ENCODE data around the gene OTOS. TPM values are rescaled to one million over a fixed set of nuclear protein-coding genes. Genes with fewer than 3 reads are reported as not detected.

Gene OTOS
- total and polyA plus RNA-seq, 2 experiments from 2014 or later = not detected

DNA sequence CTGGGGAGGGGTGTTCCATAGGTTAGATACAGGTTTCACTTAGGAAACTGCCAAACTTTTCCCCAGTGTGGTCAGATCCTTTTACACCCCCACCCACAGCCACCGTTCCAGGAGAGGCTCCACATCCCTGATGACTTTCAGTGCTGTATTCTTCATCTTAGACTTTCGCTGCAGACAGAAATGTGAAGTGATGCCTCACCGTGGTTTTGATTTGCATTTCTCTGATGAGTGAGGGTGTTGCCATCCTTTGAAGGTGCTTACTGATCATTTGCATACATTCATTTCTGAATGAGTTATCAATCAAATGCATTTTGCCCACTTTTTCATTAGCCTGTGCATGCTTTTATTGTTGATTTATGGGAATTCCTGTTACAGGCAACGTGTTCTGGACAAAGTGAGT lies 19.3 kb downstream of the OTOS start:
- Histone ChIP-seq H3K4me2 (ENCODE audit: unreplicated experiment) (no peak overlapping the region), H3K9ac (no peak overlapping the region), H3K4me1 (ENCODE audit: insufficient read depth) (no peaks in the 10 kb centered on the region), H3K9me3 (ENCODE audit: low read depth) (no peaks in the 10 kb centered on the region), H3K9me2 (ENCODE audit: insufficient read depth) (no peaks in the 10 kb centered on the region; the same call in 1 of the 2 replicates), H3K27ac (no peak overlapping the region), H3K36me3 (ENCODE audit: low read depth) (no peaks in the 10 kb centered on the region), H3K4me3 (no peak overlapping the region), H2AFZ (no peak overlapping the region), H3K27me3 (replicated peaks; ENCODE audit: insufficient read depth) (no peaks in the 10 kb centered on the region; the same call in 1 of the 2 replicates), H3K79me2 (ENCODE audit: insufficient read depth) (no peaks in the 10 kb centered on the region), H4K20me1 (ENCODE audit: insufficient read depth) (no peaks in the 10 kb centered on the region), H3F3A (ENCODE audit: insufficient read depth) (no peaks in the 10 kb centered on the region)
- in situ Hi-C loops (cut with MboI) = no loop called here
- no peak for TF ChIP-seq EZH2 (IDR thresholded peaks at IDR 0.05; ENCODE audit: insufficient read depth, poor library complexity, severe bottlenecking)
- no peak for TF ChIP-seq EZH2phosphoT487 (IDR thresholded peaks at IDR 0.05; ENCODE audit: insufficient read depth, low read depth)
- WGBS, 2 experiments (ENCODE audit: low coverage in 1 of 2, low lambda C conversion rate in 2 of 2, missing lambda C conversion rate in 2 of 2) = 31 to 43% methylated on average over 4 of the region's 4 CpGs
- DNase-seq = no peak

DNA sequence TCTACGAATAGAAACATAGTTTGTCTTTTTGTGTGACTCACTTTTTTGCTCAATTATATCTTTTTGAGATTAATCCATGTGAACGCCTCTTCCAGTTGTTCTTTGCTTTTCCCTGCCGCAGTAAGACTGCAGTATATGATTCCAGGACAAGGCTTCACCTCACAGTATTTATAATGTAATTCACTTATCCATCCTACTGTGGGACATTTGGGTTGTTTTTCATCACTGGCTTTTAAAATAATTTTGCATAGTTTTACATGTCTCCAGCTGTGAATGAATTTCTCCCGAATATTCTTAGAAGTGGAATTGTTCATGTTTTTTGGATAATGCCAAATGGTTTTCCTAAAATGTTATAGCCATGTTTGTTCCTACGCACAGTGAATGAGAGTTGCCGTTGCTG lies 26.2 kb downstream of the OTOS start:
- H3K36me3 ChIP-seq (ENCODE audit: low read depth) = no peaks in the 10 kb centered on the region
- no peaks in the 10 kb centered on the region for H4K20me1 ChIP-seq (ENCODE audit: insufficient read depth)
- no peak overlapping the region for H3K4me2 ChIP-seq (ENCODE audit: unreplicated experiment)
- WGBS, 2 experiments (ENCODE audit: low coverage in 1 of 2, low lambda C conversion rate in 2 of 2, missing lambda C conversion rate in 2 of 2) = 52 to 62% methylated on average over 6 of the region's 6 CpGs
- no peaks in the 10 kb centered on the region; the same call in 1 of the 2 replicates for H3K9me2 ChIP-seq (ENCODE audit: insufficient read depth)
- H3F3A ChIP-seq (ENCODE audit: insufficient read depth) = no peaks in the 10 kb centered on the region
- no peaks in the 10 kb centered on the region for H3K79me2 ChIP-seq (ENCODE audit: insufficient read depth)
- TF ChIP-seq EZH2 (IDR thresholded peaks at IDR 0.05; ENCODE audit: insufficient read depth, poor library complexity, severe bottlenecking) (no peak), EZH2phosphoT487 (IDR thresholded peaks at IDR 0.05; ENCODE audit: insufficient read depth, low read depth) (no peak)
- DNase-seq = no peak
- no peak overlapping the region for H3K4me3 ChIP-seq
- in situ Hi-C loops (cut with MboI) = no loop called here
- H2AFZ ChIP-seq = no peak overlapping the region
- no peaks in the 10 kb centered on the region for H3K9me3 ChIP-seq (ENCODE audit: low read depth)
- peaks cover 38% of the 10 kb centered on the region for H3K27me3 ChIP-seq (replicated peaks; ENCODE audit: insufficient read depth)
- H3K4me1 ChIP-seq (ENCODE audit: insufficient read depth) = no peaks in the 10 kb centered on the region
- no peak overlapping the region for H3K27ac ChIP-seq
- H3K9ac ChIP-seq = no peak overlapping the region

DNA sequence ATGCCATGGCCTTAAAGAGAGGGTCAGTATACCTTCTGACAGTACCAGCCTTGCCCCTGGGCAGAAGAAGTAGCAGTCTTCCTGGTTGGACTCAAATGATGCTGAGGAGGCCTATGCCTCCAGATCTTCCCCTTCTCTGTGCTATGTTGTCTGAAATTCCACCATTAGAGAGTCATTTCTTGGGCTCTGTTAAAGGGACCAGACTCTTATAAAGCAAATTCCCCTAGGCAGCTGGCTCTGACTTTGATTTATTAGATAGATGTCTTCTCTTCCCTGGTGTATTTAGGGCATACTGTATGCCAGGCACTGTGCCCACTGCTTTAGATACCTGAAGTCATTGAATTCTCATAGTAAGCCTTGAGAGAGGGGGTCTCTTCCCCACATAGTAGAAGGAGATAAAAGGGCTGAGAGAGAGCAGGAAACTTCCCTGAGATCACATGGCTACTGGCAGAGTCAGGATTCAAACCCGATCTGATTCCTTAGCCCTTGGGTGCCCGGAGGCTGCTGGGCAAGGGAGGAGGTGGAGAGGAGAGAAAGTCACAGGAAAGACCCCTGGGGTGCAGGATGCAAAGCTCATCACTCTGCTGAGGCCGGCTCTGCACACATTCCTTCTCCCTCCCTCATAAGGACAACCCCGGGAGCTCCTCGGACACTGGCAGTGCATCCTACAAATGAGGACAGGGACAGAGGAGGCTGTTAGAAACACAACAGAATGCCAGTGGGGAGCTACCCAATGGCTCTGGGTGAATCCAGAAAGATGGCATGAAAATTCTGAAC lies 27.4 kb downstream of the OTOS start:
- no peak overlapping the region for H3K27ac ChIP-seq
- no peaks in the 10 kb centered on the region for H3F3A ChIP-seq (ENCODE audit: insufficient read depth)
- no peaks in the 10 kb centered on the region for H4K20me1 ChIP-seq (ENCODE audit: insufficient read depth)
- TF ChIP-seq EZH2 (IDR thresholded peaks at IDR 0.05; ENCODE audit: insufficient read depth, poor library complexity, severe bottlenecking) (no peak), EZH2phosphoT487 (IDR thresholded peaks at IDR 0.05; ENCODE audit: insufficient read depth, low read depth) (no peak)
- H3K27me3 ChIP-seq (replicated peaks; ENCODE audit: insufficient read depth) = peaks cover 38% of the 10 kb centered on the region
- in situ Hi-C loops (cut with MboI) = no loop called here
- H3K4me2 ChIP-seq (ENCODE audit: unreplicated experiment) = no peak overlapping the region
- DNase-seq = no peak
- H3K4me1 ChIP-seq (ENCODE audit: insufficient read depth) = no peaks in the 10 kb centered on the region
- H3K9ac ChIP-seq = no peak overlapping the region
- H3K79me2 ChIP-seq (ENCODE audit: insufficient read depth) = no peaks in the 10 kb centered on the region
- H3K4me3 ChIP-seq = no peak overlapping the region
- H2AFZ ChIP-seq = no peak overlapping the region
- no peaks in the 10 kb centered on the region for H3K36me3 ChIP-seq (ENCODE audit: low read depth)
- 1 to 4% methylated on average over 5 of the region's 5 CpGs for WGBS, 2 experiments (ENCODE audit: low coverage in 1 of 2, low lambda C conversion rate in 2 of 2, missing lambda C conversion rate in 2 of 2)
- no peaks in the 10 kb centered on the region; the same call in 1 of the 2 replicates for H3K9me2 ChIP-seq (ENCODE audit: insufficient read depth)
- H3K9me3 ChIP-seq (ENCODE audit: low read depth) = no peaks in the 10 kb centered on the region

DNA sequence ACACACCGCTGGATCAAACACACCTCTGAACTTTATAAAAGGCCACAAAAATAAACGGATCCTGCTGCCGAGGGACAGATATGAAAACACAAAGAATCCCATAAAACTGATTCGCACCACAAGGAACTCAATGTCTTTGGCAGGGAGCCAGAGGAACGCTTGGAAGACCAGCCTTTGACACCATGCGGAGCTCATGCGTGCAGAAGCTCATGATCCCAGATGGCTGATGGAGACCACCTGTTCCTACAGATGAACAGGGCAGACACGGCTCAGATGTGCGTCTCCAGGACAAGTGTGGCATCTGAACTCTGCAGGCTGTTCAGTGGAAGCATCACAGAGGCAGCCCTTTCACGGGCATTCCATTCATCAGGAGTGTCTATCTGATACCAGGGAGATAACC lies 29.2 kb downstream of the OTOS start:
- Histone ChIP-seq H3F3A (ENCODE audit: insufficient read depth) (no peaks in the 10 kb centered on the region), H3K27me3 (replicated peaks; ENCODE audit: insufficient read depth) (peaks cover 38% of the 10 kb centered on the region), H3K9me3 (ENCODE audit: low read depth) (no peaks in the 10 kb centered on the region), H2AFZ (no peak overlapping the region), H3K36me3 (ENCODE audit: low read depth) (no peaks in the 10 kb centered on the region), H3K4me2 (ENCODE audit: unreplicated experiment) (no peak overlapping the region), H3K79me2 (ENCODE audit: insufficient read depth) (no peaks in the 10 kb centered on the region), H3K9me2 (ENCODE audit: insufficient read depth) (no peaks in the 10 kb centered on the region; the same call in 1 of the 2 replicates), H3K4me3 (no peak overlapping the region), H3K9ac (no peak overlapping the region), H4K20me1 (ENCODE audit: insufficient read depth) (no peaks in the 10 kb centered on the region), H3K27ac (no peak overlapping the region), H3K4me1 (ENCODE audit: insufficient read depth) (no peaks in the 10 kb centered on the region)
- DNase-seq = peak; percentile 12
- 2 to 3% methylated on average over 10 of the region's 10 CpGs for WGBS, 2 experiments (ENCODE audit: low coverage in 1 of 2, low lambda C conversion rate in 2 of 2, missing lambda C conversion rate in 2 of 2)
- in situ Hi-C loops (cut with MboI) = no loop called here
- TF ChIP-seq EZH2phosphoT487 (IDR thresholded peaks at IDR 0.05; ENCODE audit: insufficient read depth, low read depth) (no peak), EZH2 (IDR thresholded peaks at IDR 0.05; ENCODE audit: insufficient read depth, poor library complexity, severe bottlenecking) (no peak)
